ENCODE measurements around the gene CDK3. TPM values are rescaled to one million over a fixed set of nuclear protein-coding genes. Genes with fewer than 3 reads are reported as not detected.

Gene CDK3
- total and polyA plus RNA-seq, 9 of the 15 experiments (the other 6 are each of a cell fraction or from before 2014, with no cell fraction given): 0.55 to 8.2 (median 4.7) TPM

- ChIA-PET CTCF (ENCODE audit: low intra/inter-chr PET ratio) (no interaction called here), POLR2A (interaction anchor here (0.6 to 1.5 kb wide), 8 partner anchors 10 to 240 kb away, joined by 3 to 5 read pairs (median 3); no protein-coding TSS in a partner anchor)
- peak in 1 of 4 experiments; percentile 25 for DNase-seq (ENCODE audit: extremely low read depth in 1 of 4, low spot score in 3 of 4)
- FAIRE-seq: no peak
- H3K4me2 ChIP-seq (ENCODE audit: insufficient read depth, low read length): peak overlapping the region; percentile 96
- no peaks in the 10 kb centered on the region for H3K27me3 ChIP-seq (ENCODE audit: control insufficient read depth in 2 of 2, insufficient read depth in 2 of 2, low read length in 2 of 2)
- intact Hi-C loops (cut with micrococcal nuclease): no loop called here
- no peaks in the 10 kb centered on the region for H4K20me1 ChIP-seq (replicated peaks; ENCODE audit: control insufficient read depth, insufficient read depth, low read length)
- H3K27ac ChIP-seq (ENCODE audit: extremely low read depth, low read depth, low read length): peak overlapping the region; percentile 78
- H3K9ac ChIP-seq (ENCODE audit: insufficient read depth in 1 of 2, low read depth in 2 of 2, low read length in 2 of 2): peak overlapping the region; percentile 79 to 96
- H3K9me1 ChIP-seq (ENCODE audit: control insufficient read depth, insufficient read depth, low read length): no peaks in the 10 kb centered on the region
- no peaks in the 10 kb centered on the region for H3K9me3 ChIP-seq (replicated peaks; ENCODE audit: control insufficient read depth, insufficient read depth, low read depth, low read length)
- TSS peak; percentile 41 for BruUV-seq (replicated peaks)
- peaks cover 34 to 43% of the 10 kb centered on the region in 2 experiments for H3K4me1 ChIP-seq (replicated peaks in 1 of 2; ENCODE audit: control insufficient read depth in 2 of 2, insufficient read depth in 2 of 2, low read length in 2 of 2)
- in situ Hi-C loops (cut with MboI): no loop called here
- H3K79me2 ChIP-seq (ENCODE audit: control insufficient read depth, insufficient read depth, low read length): peaks cover 38% of the 10 kb centered on the region
- H3K4me3 ChIP-seq: peak overlapping the region; percentile 67
- H3K36me3 ChIP-seq (ENCODE audit: control insufficient read depth, insufficient read depth, low read length): peaks cover 3% of the 10 kb centered on the region; the same call in 1 of the 3 replicates
- WGBS (ENCODE audit: insufficient coverage, low coverage, missing lambda C conversion rate): 35% methylated on average over 18 of the region's 18 CpGs
- peak; percentile 6 for ATAC-seq
- peak overlapping the region; percentile 95; the same call in 1 of the 2 replicates for H2AFZ ChIP-seq (ENCODE audit: low read depth, low read length)
- TF ChIP-seq BCOR (IDR thresholded peaks at IDR 0.05) (peak; percentile 80), MAFG (tag; conservative IDR thresholded peaks at IDR 0.05) (0 out of 2 replicates have a peak, but pooled peaks have one; percentile 7), RBM22 (IDR thresholded peaks at IDR 0.05; ENCODE audit: low read depth, low read length, poor library complexity, severe bottlenecking) (no peak), HDAC1 (IDR thresholded peaks at IDR 0.05) (peak in 1 of 2 experiments; percentile 13; a peak in 2 of 4 replicates), NFIC (IDR thresholded peaks at IDR 0.05) (peak; percentile 39), BDP1 (IDR thresholded peaks at IDR 0.05; ENCODE audit: insufficient read depth, insufficient read length) (no peak), PRDM10 (IDR thresholded peaks at IDR 0.05; ENCODE audit: partially characterized antibody) (no peak), CEBPB (tag; IDR thresholded peaks at IDR 0.05) (peak; percentile 51), ZNF699 (CRISPR knock-in tag; IDR thresholded peaks at IDR 0.05; ENCODE audit: insufficient replicate concordance) (no peak), ETV5 (CRISPR knock-in tag; IDR thresholded peaks at IDR 0.05; ENCODE audit: low read depth) (0 out of 2 replicates have a peak, but pooled peaks have one; percentile 9), ZNF133 (CRISPR knock-in tag; IDR thresholded peaks at IDR 0.05) (no peak), BRD9 (IDR thresholded peaks at IDR 0.05; ENCODE audit: low read depth, partially characterized antibody) (peak; percentile 5), ZNF12 (CRISPR knock-in tag; IDR thresholded peaks at IDR 0.05) (no peak), ZNF384 (IDR thresholded peaks at IDR 0.05; ENCODE audit: low read depth, low read length) (peak; percentile 62)
- TF ChIP-seq, protein P1, sequence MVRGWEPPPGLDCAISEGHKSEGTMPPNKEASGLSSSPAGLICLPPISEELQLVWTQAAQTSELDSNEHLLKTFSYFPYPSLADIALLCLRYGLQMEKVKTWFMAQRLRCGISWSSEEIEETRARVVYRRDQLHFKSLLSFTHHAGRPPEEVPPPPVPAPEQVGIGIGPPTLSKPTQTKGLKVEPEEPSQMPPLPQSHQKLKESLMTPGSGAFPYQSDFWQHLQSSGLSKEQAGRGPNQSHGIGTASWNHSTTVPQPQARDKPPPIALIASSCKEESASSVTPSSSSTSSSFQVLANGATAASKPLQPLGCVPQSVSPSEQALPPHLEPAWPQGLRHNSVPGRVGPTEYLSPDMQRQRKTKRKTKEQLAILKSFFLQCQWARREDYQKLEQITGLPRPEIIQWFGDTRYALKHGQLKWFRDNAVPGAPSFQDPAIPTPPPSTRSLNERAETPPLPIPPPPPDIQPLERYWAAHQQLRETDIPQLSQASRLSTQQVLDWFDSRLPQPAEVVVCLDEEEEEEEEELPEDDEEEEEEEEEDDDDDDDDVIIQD (CRISPR knock-in tag; IDR thresholded peaks at IDR 0.05): no peak
Observed at GRCh38 chr17:75980188-75981018, 20.3 kb upstream of the CDK3 start.

Measured in K562 (cell line).